ENCODE measurements around the gene DDAH2. TPM values are rescaled to one million over a fixed set of nuclear protein-coding genes. Genes with fewer than 3 reads are reported as not detected.

Gene DDAH2
- total RNA-seq, 1 experiment from 2014 or later, result 68.2 TPM

GRCh38 chr6:31723245-31723979 lies 5.7 kb downstream of the DDAH2 start, which contains the start of gene MPIG6B:
MPIG6B (plus strand) TSS chr6:31723373; CDS start chr6:31723384, 11 bp downstream.
- Histone ChIP-seq H3K9me3 (ENCODE audit: low read depth, low read length, poor library complexity, severe bottlenecking) (no peaks in the 10 kb centered on the region), H3K36me3 (ENCODE audit: insufficient read depth, low read length, poor library complexity, severe bottlenecking) (peaks cover 18% of the 10 kb centered on the region), H3K27ac (ENCODE audit: low read depth, low read length, poor library complexity, severe bottlenecking) (no peak within 1 kb of the TSS), H3K4me1 (ENCODE audit: insufficient read depth, low read length, poor library complexity, severe bottlenecking) (no peaks in the 10 kb centered on the region), H3K4me3 (ENCODE audit: low read depth, low read length, poor library complexity, severe bottlenecking) (no peak within 1 kb of the TSS), H3K27me3 (replicated peaks; ENCODE audit: insufficient read depth, low read depth, low read length, poor library complexity) (no peaks in the 10 kb centered on the region)
- ChIA-PET POLR2A (ENCODE audit: low non-redundant PET) (no interaction called here), CTCF (no interaction called here)
- no TSS peak for BruUV-seq (replicated peaks)
- TF ChIP-seq CTCF (conservative IDR thresholded peaks at IDR 0.05; ENCODE audit: low read depth, low read length) (no peak), EZH2 (IDR thresholded peaks at IDR 0.05; ENCODE audit: borderline replicate concordance, low read depth, low read length, poor library complexity, severe bottlenecking) (no peak)
- intact Hi-C loops (cut with micrococcal nuclease; ENCODE audit: unreplicated experiment), result no loop called here
- DNase-seq (ENCODE audit: low spot score), result no peak

GRCh38 chr6:31722173-31722572 lies 6.9 kb downstream of the DDAH2 start:
- no peaks in the 10 kb centered on the region for H3K9me3 ChIP-seq (ENCODE audit: low read depth, low read length, poor library complexity, severe bottlenecking)
- ChIA-PET CTCF (no interaction called here), POLR2A (ENCODE audit: low non-redundant PET) (no interaction called here)
- intact Hi-C loops (cut with micrococcal nuclease; ENCODE audit: unreplicated experiment), result no loop called here
- peaks cover 5% of the 10 kb centered on the region for H3K36me3 ChIP-seq (ENCODE audit: insufficient read depth, low read length, poor library complexity, severe bottlenecking)
- DNase-seq (ENCODE audit: low spot score), result no peak
- no peak overlapping the region for H3K4me3 ChIP-seq (ENCODE audit: low read depth, low read length, poor library complexity, severe bottlenecking)
- no peaks in the 10 kb centered on the region for H3K27me3 ChIP-seq (replicated peaks; ENCODE audit: insufficient read depth, low read depth, low read length, poor library complexity)
- TF ChIP-seq CTCF (conservative IDR thresholded peaks at IDR 0.05; ENCODE audit: low read depth, low read length) (no peak), EZH2 (IDR thresholded peaks at IDR 0.05; ENCODE audit: borderline replicate concordance, low read depth, low read length, poor library complexity, severe bottlenecking) (no peak)
- no peaks in the 10 kb centered on the region for H3K4me1 ChIP-seq (ENCODE audit: insufficient read depth, low read length, poor library complexity, severe bottlenecking)
- BruUV-seq (replicated peaks), result no TSS peak
- no peak overlapping the region for H3K27ac ChIP-seq (ENCODE audit: low read depth, low read length, poor library complexity, severe bottlenecking)

- H3K9me3 ChIP-seq (ENCODE audit: low read depth, low read length, poor library complexity, severe bottlenecking), result no peaks in the 10 kb centered on the region
- intact Hi-C loops (cut with micrococcal nuclease; ENCODE audit: unreplicated experiment), result no loop called here
- CTCF ChIA-PET, result no interaction called here
- no TSS peak for BruUV-seq (replicated peaks)
- POLR2A ChIA-PET (ENCODE audit: low non-redundant PET), result no interaction called here
- H3K4me3 ChIP-seq (ENCODE audit: low read depth, low read length, poor library complexity, severe bottlenecking), result no peak within 1 kb of the TSS
- no peaks in the 10 kb centered on the region for H3K27me3 ChIP-seq (replicated peaks; ENCODE audit: insufficient read depth, low read depth, low read length, poor library complexity)
- DNase-seq (ENCODE audit: low spot score), result no peak
- no peaks in the 10 kb centered on the region for H3K4me1 ChIP-seq (ENCODE audit: insufficient read depth, low read length, poor library complexity, severe bottlenecking)
- no peak within 1 kb of the TSS for H3K27ac ChIP-seq (ENCODE audit: low read depth, low read length, poor library complexity, severe bottlenecking)
- TF ChIP-seq CTCF (conservative IDR thresholded peaks at IDR 0.05; ENCODE audit: low read depth, low read length), result no peak
- no peak for TF ChIP-seq EZH2 (IDR thresholded peaks at IDR 0.05; ENCODE audit: borderline replicate concordance, low read depth, low read length, poor library complexity, severe bottlenecking)
- H3K36me3 ChIP-seq (ENCODE audit: insufficient read depth, low read length, poor library complexity, severe bottlenecking), result no peaks in the 10 kb centered on the region
Measured at GRCh38 chr6:31721351-31722020, 7.6 kb downstream of the DDAH2 start, which contains the start of gene LY6G6C. LY6G6C (minus strand) TSS chr6:31721746; CDS start chr6:31721679, 67 bp downstream.

Data from A673 (cell line).